ENCODE results near the gene PYY. TPM values are rescaled to one million over a fixed set of nuclear protein-coding genes. Genes with fewer than 3 reads are reported as not detected.

The PYY gene
- total RNA-seq, 1 experiment from 2014 or later, result 2.0 TPM

DNA sequence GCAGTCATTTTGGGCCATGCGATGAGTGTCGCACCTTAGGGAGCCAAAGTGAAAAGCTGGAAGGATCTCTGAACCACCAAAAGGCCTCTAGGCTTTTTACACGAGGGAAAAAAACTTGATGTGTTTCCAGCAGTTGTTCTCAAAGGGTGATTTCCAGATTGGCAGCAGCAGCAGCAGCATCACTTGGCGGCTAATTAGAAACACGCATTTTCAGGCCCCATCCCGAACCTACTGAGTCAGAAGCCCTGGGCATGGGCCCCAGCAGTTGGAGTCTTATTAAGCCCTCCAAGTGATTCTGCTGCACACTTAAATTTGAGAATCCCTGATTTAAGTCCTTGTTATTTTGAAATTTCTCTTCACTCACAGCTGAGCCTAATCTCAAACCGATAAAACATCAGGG is 25.3 kb upstream of the PYY start:
- Histone ChIP-seq H3T11ph (ENCODE audit: low read length) (no peak overlapping the region), H3K23me2 (ENCODE audit: insufficient read length, low read depth, low read length, poor library complexity, severe bottlenecking) (peaks cover 3% of the 10 kb centered on the region), H2AK5ac (ENCODE audit: insufficient read length, low read length) (no peak overlapping the region), H4K5ac (ENCODE audit: insufficient read length, low read depth, low read length) (no peak overlapping the region), H2AFZ (ENCODE audit: low read length) (no peak overlapping the region), H3K79me1 (ENCODE audit: insufficient read depth, low read depth, low read length, poor library complexity, severe bottlenecking) (no peaks in the 10 kb centered on the region), H3K27me3 (ENCODE audit: insufficient read depth, low read length) (peaks cover 3% of the 10 kb centered on the region; the same call in 1 of the 2 replicates), H2BK120ac (ENCODE audit: low read depth, low read length, poor library complexity, severe bottlenecking) (no peak overlapping the region), H4K91ac (ENCODE audit: insufficient read length, low read depth, low read length) (no peak overlapping the region), H2BK12ac (ENCODE audit: insufficient read length, low read depth, low read length) (no peak overlapping the region), H4K20me1 (ENCODE audit: control insufficient read depth, insufficient read depth, insufficient read length) (no peaks in the 10 kb centered on the region), H2BK20ac (ENCODE audit: low read depth, low read length, poor library complexity, severe bottlenecking) (no peak overlapping the region), H3K56ac (ENCODE audit: insufficient read length, low read depth, low read length) (no peak overlapping the region), H3K4ac (ENCODE audit: low read depth, low read length) (no peak overlapping the region), H3K9me3 (ENCODE audit: control insufficient read depth, low read depth, low read length) (no peaks in the 10 kb centered on the region), H3K4me1 (ENCODE audit: insufficient read depth, low read length) (no peaks in the 10 kb centered on the region), H3K79me2 (ENCODE audit: insufficient read depth, low read length) (no peaks in the 10 kb centered on the region), H2BK5ac (ENCODE audit: insufficient read length, low read length) (no peak overlapping the region), H3K27ac (ENCODE audit: insufficient read length, low read depth, low read length) (no peak overlapping the region), H3K23ac (ENCODE audit: insufficient read length, low read depth, low read length) (no peak overlapping the region), H3K9ac (ENCODE audit: extremely low read depth, insufficient read length, low read length) (no peak overlapping the region), H3K4me2 (ENCODE audit: insufficient read depth, insufficient read length, low read length) (no peak overlapping the region), H3K14ac (ENCODE audit: insufficient read depth, low read length) (no peak overlapping the region), H4K8ac (replicated peaks; ENCODE audit: insufficient read length, low read depth, low read length) (no peak overlapping the region), H3K18ac (ENCODE audit: insufficient read length, low read depth, low read length) (no peak overlapping the region), H2BK15ac (ENCODE audit: low read depth, low read length) (no peak overlapping the region)
- Mint-ChIP-seq H3K4me3 (no peak overlapping the region), H3K27ac (no peak overlapping the region), H3K36me3 (ENCODE audit: insufficient read depth in 1 of 3, low read depth in 3 of 3) (no peaks in the 10 kb centered on the region), H3K4me1 (0 out of 4 replicates have a peak, but pooled peaks cover 0 to 5% of the 10 kb centered on the region in 2 experiments), H3K9me3 (no peaks in the 10 kb centered on the region), H3K27me3 (ENCODE audit: low read depth) (peaks cover 62% of the 10 kb centered on the region)
- TF ChIP-seq, protein P1, sequence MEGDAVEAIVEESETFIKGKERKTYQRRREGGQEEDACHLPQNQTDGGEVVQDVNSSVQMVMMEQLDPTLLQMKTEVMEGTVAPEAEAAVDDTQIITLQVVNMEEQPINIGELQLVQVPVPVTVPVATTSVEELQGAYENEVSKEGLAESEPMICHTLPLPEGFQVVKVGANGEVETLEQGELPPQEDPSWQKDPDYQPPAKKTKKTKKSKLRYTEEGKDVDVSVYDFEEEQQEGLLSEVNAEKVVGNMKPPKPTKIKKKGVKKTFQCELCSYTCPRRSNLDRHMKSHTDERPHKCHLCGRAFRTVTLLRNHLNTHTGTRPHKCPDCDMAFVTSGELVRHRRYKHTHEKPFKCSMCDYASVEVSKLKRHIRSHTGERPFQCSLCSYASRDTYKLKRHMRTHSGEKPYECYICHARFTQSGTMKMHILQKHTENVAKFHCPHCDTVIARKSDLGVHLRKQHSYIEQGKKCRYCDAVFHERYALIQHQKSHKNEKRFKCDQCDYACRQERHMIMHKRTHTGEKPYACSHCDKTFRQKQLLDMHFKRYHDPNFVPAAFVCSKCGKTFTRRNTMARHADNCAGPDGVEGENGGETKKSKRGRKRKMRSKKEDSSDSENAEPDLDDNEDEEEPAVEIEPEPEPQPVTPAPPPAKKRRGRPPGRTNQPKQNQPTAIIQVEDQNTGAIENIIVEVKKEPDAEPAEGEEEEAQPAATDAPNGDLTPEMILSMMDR (conservative IDR thresholded peaks at IDR 0.05), result no peak
- WGBS (ENCODE audit: extremely low coverage, insufficient read length, low lambda C conversion rate), result no CpG with 5 or more reads among the region's 7 CpGs
- no peak for DNase-seq

All from H9 (cell line).